Stimulated activated memory B cell treated with anti-CD40 and anti-IgM and Interleukin-4, amounts not matched to agents 10 μg/mL and 1 μg/mL and 100 μg/mL, for 72 hours (primary cell): Measurements from ENCODE around the gene KLRK1.
"Not testable (repeated sequence)": the region's sequence is repeated elsewhere in the genome, so short reads cannot be mapped to it uniquely, and the experiment has no call there.

Experiments used
- ATAC-seq: fragments of 150-1000 bp; cut with Tn5 transposase; 2 replicates; pipeline ENCODE4 v1.10.0; 2021
- H3K27ac Mint-ChIP-seq: one replicate; pipeline ENCODE4 v1.8.0; 2022; ENCODE audit warnings: mild to moderate bottlenecking, mixed read lengths
- H3K27me3 Mint-ChIP-seq: one replicate; pipeline ENCODE4 v1.8.0; 2022; ENCODE audit warnings: mixed read lengths
- H3K36me3 Mint-ChIP-seq: one replicate; pipeline ENCODE4 v1.8.0; 2022; ENCODE audit warnings: mixed read lengths
- H3K4me1 Mint-ChIP-seq: one replicate; pipeline ENCODE4 v1.8.0; 2022; ENCODE audit warnings: mixed read lengths
- H3K4me3 Mint-ChIP-seq: one replicate; pipeline ENCODE4 v1.8.0; 2022; ENCODE audit warnings: mild to moderate bottlenecking, moderate library complexity, mixed read lengths
- H3K9me3 Mint-ChIP-seq: one replicate; pipeline ENCODE4 v1.8.0; 2022; ENCODE audit warnings: mixed read lengths

The KLRK1 gene

GRCh38 chr12:10371893-10372535 lies 17.8 kb downstream of the KLRK1 start:
- H3K27ac Mint-ChIP-seq, H3K27me3 Mint-ChIP-seq: not testable (repeated sequence)
- peaks cover 16% of the 10 kb centered on the region for H3K4me1 Mint-ChIP-seq

DNA sequence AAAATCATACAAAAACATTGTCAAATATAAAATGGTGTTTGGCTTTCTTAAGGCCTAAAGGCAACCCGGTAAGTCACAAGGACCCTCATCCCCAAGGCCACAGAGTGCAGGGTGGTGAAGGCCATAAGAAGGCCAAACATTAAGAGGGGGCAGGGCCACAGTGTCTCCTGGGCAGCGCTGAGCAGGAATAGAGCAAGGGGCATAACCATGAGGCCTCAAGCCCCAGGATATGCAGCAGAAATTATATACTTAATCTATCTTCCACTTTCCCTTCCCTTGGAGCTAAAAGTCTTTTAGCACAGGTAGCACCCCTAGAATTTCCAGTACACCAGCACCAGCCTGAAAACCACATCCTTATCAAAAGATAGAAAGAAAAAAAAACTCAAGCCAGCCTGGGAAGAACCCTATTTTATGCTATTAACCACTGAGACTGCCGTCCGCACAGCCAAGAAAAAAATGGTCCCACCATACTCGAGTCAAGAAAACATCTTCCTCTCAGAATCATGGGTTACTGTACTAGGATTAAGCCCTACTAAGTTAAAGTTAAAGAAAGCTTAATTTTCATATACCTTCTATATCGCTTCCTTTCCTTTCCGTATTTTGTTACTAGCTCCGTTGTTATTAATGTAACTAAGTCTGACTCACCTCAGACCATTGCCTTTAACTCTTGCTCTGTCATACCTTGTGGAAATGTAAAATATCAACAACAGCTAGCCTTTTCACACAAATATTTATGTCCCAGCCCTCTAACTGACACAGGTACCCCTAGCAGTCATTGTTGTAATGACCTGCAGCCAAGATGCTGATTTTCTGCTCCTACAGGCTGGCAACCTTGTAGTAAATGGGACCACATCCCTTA lies 20.1 kb downstream of the KLRK1 start:
- ATAC-seq = no peak
- Mint-ChIP-seq H3K27me3 (no peaks in the 10 kb centered on the region), H3K4me3 (no peak overlapping the region), H3K36me3 (peaks cover 11% of the 10 kb centered on the region), H3K4me1 (peaks cover 16% of the 10 kb centered on the region), H3K9me3 (no peaks in the 10 kb centered on the region), H3K27ac (no peak overlapping the region)

More at GRCh38 chr12:10371893-10372535, 17.8 kb downstream of the KLRK1 start:
- not testable (repeated sequence) for H3K4me3 Mint-ChIP-seq, H3K9me3 Mint-ChIP-seq, ATAC-seq
- peaks cover 16% of the 10 kb centered on the region for H3K36me3 Mint-ChIP-seq

GRCh38 chr12:10368206-10369171 lies 21.4 kb downstream of the KLRK1 start:
- no peak for ATAC-seq
- peaks cover 11% of the 10 kb centered on the region for H3K36me3 Mint-ChIP-seq
- H3K27ac Mint-ChIP-seq = no peak overlapping the region

DNA sequence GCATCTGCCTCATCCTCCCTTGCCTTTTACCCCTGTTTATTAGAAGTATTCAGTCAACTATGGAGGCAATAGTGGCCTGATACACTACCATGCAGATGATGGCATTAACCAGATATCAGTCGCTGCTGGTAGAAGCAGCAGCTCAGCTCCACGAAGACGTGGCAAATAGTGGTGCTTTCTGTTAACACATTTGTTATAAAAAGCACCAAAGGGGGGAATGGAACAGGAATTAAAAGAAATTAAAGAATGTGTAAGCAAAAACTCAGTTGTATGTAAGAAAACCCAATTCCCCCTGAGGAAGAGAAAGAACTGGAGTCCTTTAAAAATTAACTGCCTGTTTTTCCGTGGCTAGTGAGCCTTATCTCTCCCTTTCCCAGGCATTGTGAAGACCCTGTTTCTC lies 22.1 kb downstream of the KLRK1 start:
- not testable (repeated sequence) for H3K27me3 Mint-ChIP-seq, H3K9me3 Mint-ChIP-seq, ATAC-seq, H3K4me3 Mint-ChIP-seq, H3K27ac Mint-ChIP-seq
- Mint-ChIP-seq H3K36me3 (peaks cover 11% of the 10 kb centered on the region), H3K4me1 (peaks cover 12% of the 10 kb centered on the region)

More at GRCh38 chr12:10368206-10369171, 21.4 kb downstream of the KLRK1 start:
- H3K9me3 Mint-ChIP-seq = no peaks in the 10 kb centered on the region
- H3K27me3 Mint-ChIP-seq = no peaks in the 10 kb centered on the region
- H3K4me1 Mint-ChIP-seq = peaks cover 16% of the 10 kb centered on the region
- H3K4me3 Mint-ChIP-seq = no peak overlapping the region

DNA sequence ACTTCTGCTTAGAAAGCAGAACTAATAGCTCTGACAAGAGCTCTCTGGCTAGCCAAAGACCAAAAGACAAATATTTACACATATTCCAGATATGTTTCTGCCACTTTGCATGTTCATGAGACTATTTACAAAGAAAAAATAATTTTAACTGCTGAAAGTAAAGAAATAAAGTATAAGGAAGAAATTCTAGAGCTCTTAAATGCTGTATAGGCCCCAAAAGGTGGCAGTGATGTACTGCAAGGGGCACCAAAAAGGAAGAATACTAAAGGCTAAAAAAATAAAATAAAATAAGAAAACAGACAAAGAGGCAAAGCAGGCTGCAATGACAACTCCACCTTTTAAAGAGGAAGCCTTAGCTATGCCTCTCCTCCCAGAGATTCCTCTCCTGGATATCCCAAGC lies 23.0 kb downstream of the KLRK1 start:
- no peak for ATAC-seq
- H3K36me3 Mint-ChIP-seq = peaks cover 11% of the 10 kb centered on the region

GRCh38 chr12:10365696-10366405 lies 24.0 kb downstream of the KLRK1 start:
- H3K27me3 Mint-ChIP-seq = no peaks in the 10 kb centered on the region
- no peak overlapping the region for H3K27ac Mint-ChIP-seq
- no peak for ATAC-seq
- H3K9me3 Mint-ChIP-seq = peaks cover under 1% of the 10 kb centered on the region
- H3K4me3 Mint-ChIP-seq = no peak overlapping the region
- peaks cover 11% of the 10 kb centered on the region for H3K36me3 Mint-ChIP-seq
- no peaks in the 10 kb centered on the region for H3K4me1 Mint-ChIP-seq

More for the DNA sequence above, 23.0 kb downstream of the KLRK1 start:
- no peaks in the 10 kb centered on the region for H3K9me3 Mint-ChIP-seq
- H3K27me3 Mint-ChIP-seq = no peaks in the 10 kb centered on the region
- H3K4me3 Mint-ChIP-seq = no peak overlapping the region
- no peak overlapping the region for H3K27ac Mint-ChIP-seq
- peaks cover 3% of the 10 kb centered on the region for H3K4me1 Mint-ChIP-seq

DNA sequence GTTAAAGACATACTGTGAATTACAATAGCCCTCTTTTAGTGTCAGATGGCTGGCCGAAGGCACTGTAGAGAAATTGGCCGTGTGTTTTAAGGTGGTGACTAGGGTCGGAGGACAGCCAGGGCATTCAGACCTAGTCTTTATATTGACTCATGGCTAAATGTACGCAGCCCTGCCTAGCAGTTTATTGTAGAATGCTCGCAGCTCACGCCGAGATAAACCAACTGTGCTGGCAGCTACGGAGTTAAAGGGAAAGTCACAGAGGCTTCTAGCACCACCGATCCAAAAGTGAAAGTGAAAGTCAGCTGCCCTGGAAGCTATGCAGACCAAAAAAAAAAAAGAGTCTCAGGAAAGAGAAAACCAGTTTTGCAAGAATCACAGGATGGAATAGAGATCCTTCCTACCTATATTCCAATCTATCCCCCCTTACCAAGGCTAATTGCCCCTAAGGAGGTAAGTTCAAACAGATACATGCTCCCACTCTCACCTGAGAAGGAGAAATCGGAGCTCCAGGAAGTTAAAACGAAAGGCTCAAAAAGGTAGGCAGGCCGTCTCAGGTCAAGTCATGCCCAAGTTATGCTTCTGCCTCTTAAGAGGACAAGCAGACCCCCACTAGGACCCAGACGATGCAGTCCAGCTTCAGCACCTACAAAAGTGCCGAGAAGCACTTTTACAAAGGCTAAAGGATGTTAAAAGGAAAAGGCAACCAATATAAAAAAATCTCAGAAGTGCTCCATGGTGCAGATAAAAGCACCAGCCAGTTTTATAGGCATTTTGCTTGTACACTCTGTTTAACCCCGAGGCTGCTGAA lies 24.8 kb downstream of the KLRK1 start:
- Mint-ChIP-seq H3K4me3 (no peak overlapping the region), H3K27ac (no peak overlapping the region), H3K27me3 (no peaks in the 10 kb centered on the region), H3K4me1 (no peaks in the 10 kb centered on the region), H3K36me3 (peaks cover 11% of the 10 kb centered on the region), H3K9me3 (peaks cover 3% of the 10 kb centered on the region)
- ATAC-seq = peak; percentile 80

DNA sequence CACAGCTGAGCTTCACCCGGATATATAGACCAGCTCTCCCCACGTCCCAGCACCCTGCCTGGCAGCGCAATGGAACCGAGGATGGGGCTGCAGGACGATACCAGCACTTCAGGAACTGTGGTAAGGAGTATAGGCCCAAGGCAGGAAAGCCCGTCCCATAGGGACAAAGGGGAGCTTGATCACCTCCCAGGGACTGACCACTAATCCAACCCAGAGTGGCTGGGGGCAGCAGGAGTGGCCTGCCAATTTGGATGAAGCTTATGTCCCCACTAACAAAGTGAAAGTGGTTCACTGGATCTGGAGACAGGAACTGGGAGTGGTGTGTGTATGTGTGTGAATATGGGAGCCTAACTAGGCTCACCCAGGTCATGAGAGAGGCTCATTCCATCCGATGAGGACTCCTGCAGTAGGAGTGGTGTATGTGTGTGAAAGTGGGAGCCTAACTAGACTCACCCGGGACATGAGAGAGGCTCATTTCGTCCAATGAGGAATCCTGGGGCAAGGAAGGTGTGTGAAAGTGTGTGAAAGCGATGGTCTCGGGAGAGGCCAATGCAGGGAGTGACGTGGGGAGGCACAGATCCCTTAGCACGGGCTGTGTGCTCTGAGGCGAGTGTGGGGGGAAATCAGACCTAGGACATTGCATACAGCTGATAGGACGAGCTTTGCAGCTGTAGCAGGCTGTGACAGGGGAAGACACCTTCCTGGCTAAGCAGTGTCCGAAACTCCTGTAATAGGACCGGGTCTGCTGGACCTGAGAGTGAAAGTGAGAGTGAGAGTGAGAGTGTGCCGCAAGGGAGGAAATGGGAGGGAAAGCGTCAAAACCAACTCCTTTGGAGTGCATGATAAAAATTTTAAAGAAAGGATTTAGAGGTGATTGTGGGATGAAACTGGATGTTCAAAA lies 25.7 kb downstream of the KLRK1 start:
- Mint-ChIP-seq H3K36me3 (peaks cover 11% of the 10 kb centered on the region), H3K4me3 (no peak overlapping the region), H3K9me3 (peaks cover 3% of the 10 kb centered on the region), H3K4me1 (no peaks in the 10 kb centered on the region), H3K27ac (no peak overlapping the region), H3K27me3 (no peaks in the 10 kb centered on the region)
- peak; percentile 88 for ATAC-seq

DNA sequence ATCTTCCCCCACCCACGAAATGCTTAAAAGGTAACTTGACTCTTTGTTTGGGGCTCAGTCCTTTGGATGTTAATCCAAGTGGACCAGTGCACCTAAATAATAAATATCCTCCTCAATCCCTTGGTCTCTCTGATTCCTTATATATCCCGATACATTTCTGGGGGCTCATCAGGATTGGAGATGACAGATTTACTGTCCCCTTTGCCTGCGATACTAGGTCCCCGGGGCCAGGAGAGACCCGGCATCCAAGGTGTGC lies 26.3 kb downstream of the KLRK1 start:
- Mint-ChIP-seq H3K27ac (no peak overlapping the region), H3K27me3 (no peaks in the 10 kb centered on the region), H3K4me3 (no peak overlapping the region), H3K36me3 (peaks cover 7% of the 10 kb centered on the region), H3K9me3 (peaks cover 3% of the 10 kb centered on the region), H3K4me1 (no peaks in the 10 kb centered on the region)
- ATAC-seq = no peak

DNA sequence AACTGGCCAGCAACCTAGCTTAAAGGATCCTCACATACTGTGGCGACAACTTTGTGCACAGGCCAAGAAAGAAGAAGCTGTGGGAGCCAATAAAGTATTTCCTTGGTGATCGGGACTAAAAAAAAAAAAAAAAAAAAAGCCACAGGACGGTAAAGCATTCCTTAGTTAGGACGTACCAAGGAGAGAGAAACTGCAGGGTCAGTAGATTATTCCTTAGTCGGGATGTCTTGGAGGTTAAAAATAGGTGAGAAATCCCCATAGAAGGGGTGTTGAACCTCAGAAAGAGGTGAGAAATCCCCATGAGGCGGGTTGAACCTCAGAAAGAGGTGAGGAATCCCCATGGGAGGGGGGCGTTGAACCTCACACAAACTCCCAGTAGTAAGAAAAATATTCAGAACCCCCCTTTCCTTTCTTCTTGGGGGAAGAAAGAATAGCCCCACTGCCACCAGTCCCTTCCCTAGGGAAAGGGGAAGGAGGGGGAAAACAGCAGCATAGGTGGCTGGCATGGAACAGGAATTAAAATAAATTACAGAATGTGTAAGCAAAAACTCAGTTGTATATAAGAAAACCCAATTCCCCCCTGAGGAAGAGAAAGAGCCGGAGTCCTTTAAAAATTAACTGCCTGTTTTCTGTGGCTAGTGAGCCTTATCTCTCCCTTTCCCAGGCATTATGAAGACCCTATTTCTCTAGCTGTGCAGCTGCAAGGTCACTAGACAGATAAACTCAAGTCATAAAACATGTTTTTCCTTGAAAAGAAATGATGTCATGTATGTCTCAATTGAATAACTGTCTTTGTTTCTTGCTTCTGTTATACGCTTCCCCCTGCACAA lies 26.8 kb downstream of the KLRK1 start:
- no peak for ATAC-seq
- Mint-ChIP-seq H3K36me3 (peaks cover 2% of the 10 kb centered on the region), H3K4me3 (no peak overlapping the region), H3K27ac (no peak overlapping the region), H3K4me1 (no peaks in the 10 kb centered on the region), H3K9me3 (peaks cover 3% of the 10 kb centered on the region), H3K27me3 (no peaks in the 10 kb centered on the region)

GRCh38 chr12:10362325-10362724 lies 27.5 kb downstream of the KLRK1 start:
- Mint-ChIP-seq H3K27ac (no peak overlapping the region), H3K4me3 (no peak overlapping the region), H3K9me3 (peaks cover 3% of the 10 kb centered on the region), H3K27me3 (no peaks in the 10 kb centered on the region), H3K36me3 (no peaks in the 10 kb centered on the region), H3K4me1 (no peaks in the 10 kb centered on the region)
- no peak for ATAC-seq

GRCh38 chr12:10361622-10362021 lies 28.2 kb downstream of the KLRK1 start:
- Mint-ChIP-seq H3K4me1 (no peaks in the 10 kb centered on the region), H3K27ac (no peak overlapping the region), H3K4me3 (no peak overlapping the region), H3K36me3 (no peaks in the 10 kb centered on the region), H3K9me3 (peaks cover 3% of the 10 kb centered on the region), H3K27me3 (no peaks in the 10 kb centered on the region)
- no peak for ATAC-seq

DNA sequence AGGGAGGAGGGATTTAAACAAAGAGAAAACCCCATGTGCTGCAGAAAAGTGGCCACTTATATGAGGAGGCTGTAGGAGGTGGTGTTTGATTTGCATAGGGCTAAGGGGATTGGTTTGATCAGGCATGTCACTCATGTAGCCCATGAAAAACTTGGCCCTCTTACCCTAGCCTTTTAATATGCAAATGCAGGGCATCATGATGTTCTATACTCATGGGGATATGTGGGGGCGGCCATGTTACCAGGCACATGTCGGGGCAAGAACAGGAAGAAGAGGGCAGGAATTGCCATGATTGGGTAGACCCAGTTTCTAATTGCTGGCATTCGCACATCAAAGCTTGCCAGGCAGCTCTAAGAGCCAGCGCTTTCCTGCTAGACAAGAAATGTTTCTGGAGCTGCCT lies 28.8 kb downstream of the KLRK1 start:
- Mint-ChIP-seq H3K4me3 (no peak overlapping the region), H3K9me3 (peaks cover 3% of the 10 kb centered on the region), H3K27me3 (no peaks in the 10 kb centered on the region), H3K27ac (no peak overlapping the region), H3K4me1 (no peaks in the 10 kb centered on the region), H3K36me3 (no peaks in the 10 kb centered on the region)
- ATAC-seq = no peak
